Activated T-cell treated with anti-CD3 and anti-CD28 coated beads for 24 hours (primary cell): ENCODE results near the gene OPCML.

Experiments used
- DNase-seq: peaks from one replicate; pipeline ENCODE4 v3.0.0-alpha.2; 2020; ENCODE audit warnings: low read depth

Gene OPCML

DNA sequence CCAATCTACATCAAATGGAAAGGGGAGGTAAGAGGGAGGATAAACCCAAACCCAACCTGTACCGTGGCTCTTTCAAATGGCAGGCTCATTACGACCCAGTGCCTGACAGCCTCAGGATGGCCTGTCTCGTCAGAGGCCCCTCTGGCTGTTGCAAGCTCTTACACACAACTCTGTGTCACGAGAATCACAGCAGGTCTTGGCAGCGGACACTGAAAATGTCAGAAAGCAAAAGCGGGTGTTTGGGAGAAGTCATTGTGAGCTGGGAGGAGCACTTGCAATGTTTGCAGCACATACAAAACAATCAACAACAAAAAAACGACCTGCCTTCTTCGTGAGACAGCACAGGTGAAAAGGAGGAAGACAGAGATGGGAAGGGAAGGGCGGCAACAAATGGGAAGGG lies 248.1 kb downstream of the OPCML start:
- no peak for DNase-seq

DNA sequence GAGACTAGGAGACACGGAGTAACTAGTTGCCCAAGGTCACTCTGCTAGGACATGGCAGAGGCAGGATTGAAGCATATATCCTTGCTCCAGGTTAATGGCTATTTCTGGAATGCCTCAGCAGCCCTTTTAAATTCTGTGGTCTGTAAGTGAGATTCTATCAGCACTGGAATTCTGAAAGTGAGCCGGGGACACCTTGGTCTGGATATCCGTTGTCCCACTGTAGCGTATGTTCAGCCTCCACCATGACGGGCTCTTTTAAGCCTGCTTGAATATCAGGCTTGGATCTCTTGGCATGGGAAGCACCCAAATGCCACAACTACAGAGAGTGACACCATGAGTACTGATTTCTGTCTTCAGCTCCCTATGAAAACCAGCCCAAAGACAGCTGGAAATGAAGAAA lies 254.4 kb downstream of the OPCML start:
- no peak for DNase-seq

DNA sequence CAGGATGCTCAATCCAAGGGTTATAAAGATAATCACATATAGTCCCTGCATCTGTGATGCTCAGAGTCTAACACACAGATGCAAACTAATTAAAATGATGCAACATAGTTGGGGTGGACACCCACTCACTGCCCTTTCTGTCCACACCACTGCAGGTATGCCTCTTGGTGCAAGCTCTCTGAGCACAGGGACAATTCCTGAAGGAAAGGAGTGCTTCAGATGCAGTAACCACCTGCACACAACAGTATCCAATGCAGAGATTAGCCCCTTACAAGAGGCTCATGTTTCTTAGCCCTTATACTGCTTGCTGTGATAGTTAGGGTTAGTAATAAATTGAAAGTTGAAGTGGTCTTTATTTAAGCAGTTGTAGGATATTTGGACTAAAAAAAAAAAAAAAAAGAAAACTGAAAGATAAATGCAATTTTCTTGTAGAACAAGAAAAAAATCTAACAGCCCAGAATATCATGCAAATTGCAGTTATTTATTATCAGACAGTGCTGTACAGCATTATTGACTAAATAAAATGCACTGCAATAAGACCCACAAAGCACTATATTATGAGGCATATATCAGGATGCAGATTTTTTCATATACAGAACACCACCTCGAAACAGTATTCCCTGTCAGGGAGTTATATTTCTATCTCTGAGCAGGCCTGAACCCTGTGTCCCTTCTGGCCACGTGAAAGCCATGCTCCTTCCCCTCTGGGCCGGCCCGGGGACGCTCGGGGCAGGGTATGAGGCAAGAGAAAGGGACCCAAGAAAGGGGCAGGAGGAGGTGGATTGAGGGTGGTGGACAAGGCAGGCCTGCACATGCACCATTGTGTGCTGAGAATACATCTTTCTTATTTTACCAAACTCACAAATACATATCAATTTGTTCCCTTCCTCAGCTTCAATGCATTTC lies 260.2 kb downstream of the OPCML start:
- DNase-seq = no peak

DNA sequence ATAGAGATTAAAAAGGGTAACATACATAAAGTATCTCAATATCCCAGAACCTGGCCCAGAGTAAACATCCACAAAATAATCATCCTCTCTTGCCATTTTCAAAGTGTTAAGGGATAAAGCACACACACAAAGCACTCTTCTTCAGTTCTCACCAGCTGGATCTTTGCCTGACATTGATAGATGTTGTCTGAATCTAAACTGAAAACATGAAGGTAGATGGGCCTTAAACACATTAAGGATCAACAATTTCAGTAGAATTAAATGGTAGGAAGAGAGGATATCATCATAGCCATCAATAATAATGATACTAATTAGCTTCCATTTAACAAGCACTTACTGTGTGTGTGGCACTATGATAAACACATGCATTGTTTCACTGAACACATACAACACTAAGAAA lies 261.1 kb downstream of the OPCML start:
- no peak for DNase-seq

DNA sequence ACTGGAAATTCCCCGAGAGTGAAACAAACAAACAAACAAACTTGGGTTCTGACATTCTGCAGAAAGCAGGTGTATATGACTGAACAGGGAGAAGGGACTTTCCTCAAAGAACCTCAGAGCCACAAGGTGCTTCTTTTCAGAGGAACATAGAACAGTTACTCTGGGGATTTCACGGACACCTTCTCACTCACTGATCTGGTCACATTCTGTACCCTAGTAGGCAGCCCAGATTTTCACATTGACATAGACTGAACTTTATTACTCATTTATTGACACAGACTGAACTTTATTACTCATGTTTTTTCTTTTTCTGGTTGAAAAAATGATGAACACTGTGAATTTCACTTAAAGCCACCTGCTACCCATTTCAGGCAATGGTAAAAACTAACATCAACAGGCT lies 263.0 kb downstream of the OPCML start:
- DNase-seq = no peak

DNA sequence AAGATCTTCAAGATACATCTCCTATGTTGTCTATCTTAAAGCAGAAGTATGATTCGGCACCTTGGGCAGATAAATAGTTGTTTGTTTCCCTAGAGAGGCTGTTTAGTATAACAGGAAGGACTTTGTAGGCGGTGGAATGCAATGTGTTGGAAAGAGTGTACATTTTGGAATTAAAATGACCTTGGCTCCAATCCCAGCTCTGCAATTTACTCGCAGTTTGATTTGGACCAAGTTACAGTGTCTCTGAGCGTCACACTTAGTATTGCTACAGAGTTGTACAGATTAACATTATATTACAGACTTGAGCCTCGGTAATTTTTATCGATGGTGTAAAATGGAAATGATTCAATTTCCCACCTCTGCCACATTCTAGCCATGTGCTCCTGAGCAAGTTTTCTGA lies 265.3 kb downstream of the OPCML start:
- DNase-seq = no peak

DNA sequence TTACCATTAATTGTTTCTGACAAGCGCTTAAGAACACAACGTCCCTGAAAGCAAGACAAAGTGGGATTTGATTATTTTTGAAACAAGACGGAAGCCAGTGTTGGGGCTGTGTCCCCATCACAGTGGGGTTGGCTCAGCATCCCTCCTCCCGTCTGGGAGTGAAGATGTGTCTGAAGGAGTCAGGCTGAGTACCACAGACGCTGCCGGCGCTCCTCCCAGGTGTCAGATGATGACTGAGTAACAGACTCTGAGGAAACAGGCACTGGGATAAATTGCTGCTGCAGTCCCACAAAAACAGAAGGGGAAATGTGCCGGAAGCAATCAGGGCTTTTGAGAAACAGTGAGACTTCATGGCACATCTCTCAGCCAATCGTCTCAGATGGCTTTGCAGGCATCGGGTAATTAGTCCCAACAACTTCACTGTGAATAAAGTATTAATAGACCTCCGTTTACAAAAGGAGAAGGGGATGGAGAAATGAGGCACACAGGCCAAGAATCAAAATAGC lies 266.7 kb downstream of the OPCML start:
- DNase-seq = no peak

DNA sequence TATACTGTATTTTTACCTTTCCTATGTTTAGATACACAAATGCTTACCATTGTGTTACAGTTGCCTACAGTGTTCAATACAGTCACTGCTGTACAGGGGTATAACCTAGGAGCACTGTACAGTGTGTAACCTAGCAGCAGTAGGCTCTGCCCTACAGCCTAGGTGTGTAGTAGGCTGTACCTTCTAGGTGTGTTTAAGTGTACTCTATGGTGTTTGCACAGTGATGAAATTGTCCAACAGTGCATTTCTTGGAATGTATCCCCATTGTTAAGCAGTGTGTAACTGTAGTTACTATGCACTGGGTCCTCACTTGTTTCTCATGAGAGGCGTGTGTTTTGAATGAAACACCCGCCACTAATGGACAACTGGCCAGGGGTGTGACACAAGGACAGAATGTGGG lies 269.0 kb downstream of the OPCML start:
- no peak for DNase-seq

DNA sequence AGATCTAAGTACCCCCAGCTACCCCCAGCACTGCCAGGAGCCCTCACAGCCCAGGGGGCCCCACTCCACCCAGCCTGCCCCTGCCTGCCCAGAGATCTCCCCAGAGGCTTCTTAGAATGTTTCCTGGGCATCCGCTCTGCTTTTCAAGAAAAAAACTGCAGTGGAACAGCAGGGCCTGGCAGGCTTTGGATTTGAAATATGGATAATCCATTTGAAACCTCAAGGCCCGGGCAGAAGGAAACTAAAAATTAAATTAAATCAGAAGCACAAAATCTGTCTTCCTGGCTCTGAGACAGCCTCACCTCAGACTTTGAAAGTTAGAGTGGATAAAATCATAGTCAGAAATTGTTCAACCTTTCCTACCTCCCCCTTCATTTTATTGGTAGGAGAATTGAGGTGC lies 273.6 kb downstream of the OPCML start:
- DNase-seq = no peak

DNA sequence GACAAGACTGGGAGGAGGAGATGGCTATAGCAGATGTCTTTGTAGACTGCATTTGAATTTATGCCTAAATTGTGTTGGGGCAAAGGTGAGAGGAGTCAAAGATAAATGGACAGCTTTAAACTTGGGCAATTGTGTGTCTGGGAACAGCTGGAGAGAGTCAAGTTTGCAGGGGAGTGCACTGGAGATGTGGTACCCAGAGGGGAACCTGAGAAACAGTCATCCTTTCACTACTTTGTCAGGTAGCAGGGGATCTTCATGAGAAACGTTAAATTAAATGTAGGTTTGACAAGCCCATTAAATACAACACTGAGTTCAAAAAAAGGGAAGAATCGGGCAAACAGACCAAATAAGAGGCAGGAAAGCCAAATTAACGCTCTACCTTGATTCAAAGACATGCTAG lies 277.7 kb downstream of the OPCML start:
- DNase-seq = no peak

DNA sequence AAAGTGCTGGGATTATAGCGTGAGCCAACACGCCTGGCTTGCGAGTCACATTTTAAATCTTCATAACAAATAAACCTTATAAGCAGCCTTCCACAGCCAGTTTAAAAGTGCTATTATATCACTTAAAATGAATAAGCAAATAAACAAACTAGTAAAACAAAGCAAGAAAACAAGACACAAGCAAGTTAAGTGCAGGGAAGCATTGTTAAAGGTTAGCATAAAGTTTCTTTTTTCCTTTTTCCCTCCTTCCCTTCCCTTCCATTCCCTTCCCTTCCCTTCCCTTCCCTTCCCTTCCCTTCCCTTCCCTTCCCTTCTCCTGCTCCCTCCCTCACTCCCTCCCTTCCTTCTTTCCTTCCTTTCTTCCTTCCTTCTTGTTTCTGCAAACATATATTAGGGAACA lies 278.7 kb downstream of the OPCML start:
- DNase-seq = no peak

DNA sequence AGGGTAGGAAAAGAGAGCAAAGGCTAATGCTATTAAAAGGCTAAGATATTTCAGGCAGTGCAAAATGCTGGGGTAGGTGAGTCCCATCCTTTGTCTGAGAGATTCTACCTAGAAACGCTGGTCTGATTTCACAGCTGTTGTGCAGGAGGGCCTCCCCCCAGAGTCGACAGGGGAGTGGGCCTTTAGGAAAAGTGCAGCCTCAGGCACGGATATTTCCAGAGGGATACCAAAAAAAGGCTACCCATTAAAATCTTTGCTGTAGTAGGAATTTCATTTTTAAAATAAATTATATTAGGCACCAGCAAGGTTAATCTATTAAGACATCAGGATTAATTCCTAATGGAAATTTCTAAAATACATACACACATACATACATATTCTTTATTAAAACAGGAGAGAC lies 280.5 kb downstream of the OPCML start:
- DNase-seq = no peak

DNA sequence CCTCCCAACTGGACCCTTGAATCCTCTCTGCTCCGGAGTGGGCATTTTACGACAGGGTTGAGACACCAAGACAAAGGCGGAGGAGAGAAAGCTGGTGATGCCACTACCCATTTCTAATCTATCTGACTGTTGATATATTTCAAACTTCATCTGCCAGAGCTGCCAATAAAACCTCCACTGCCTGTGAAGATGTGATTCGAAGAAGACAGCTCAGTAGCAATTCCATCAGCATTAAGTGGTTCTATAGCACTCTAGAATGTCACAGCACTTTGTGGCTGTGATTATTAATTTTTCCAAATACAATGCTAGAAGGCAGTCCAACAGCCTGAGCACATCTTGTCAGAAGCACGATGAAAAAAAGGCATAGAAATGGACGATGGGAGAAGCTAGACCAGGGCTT lies 282.8 kb downstream of the OPCML start:
- no peak for DNase-seq

DNA sequence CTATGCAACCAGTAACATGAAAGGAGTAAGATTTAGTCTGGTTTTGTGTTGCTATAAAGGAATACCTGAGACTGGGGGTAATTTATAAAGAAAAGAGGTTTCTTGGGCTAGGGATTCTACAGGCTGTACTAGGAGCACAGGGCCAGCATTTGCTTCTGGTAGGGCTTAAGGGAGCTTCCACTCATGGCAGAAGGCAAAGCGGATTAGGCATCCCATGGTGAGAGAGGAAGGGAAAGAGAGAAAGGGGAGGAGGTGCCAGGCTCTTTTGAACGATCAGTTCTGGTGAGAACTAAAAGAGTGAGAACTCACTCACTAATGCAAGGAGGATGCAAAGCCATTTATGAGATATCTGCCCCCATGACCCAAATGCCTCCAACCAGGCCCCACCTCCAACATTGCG lies 283.2 kb downstream of the OPCML start:
- no peak for DNase-seq

DNA sequence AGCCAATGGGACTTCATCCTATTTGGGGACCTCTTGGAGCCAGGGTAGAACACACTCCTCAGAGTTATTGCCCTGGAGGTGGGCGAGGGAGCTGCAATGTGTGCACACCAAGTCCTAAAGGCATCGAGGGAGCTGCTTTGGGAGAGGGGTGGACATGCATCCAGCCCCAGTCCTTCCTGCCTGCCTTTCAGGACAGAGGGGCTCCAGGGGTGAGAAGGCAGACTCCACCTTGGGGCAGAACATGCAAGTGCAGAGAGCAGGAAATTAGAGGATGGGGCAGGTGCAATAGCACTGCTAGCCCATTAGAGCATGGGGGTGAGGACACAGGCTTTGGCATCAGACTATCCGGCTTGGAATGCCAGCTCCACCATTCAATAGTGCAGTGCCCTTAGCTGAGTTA lies 288.5 kb downstream of the OPCML start:
- no peak for DNase-seq

DNA sequence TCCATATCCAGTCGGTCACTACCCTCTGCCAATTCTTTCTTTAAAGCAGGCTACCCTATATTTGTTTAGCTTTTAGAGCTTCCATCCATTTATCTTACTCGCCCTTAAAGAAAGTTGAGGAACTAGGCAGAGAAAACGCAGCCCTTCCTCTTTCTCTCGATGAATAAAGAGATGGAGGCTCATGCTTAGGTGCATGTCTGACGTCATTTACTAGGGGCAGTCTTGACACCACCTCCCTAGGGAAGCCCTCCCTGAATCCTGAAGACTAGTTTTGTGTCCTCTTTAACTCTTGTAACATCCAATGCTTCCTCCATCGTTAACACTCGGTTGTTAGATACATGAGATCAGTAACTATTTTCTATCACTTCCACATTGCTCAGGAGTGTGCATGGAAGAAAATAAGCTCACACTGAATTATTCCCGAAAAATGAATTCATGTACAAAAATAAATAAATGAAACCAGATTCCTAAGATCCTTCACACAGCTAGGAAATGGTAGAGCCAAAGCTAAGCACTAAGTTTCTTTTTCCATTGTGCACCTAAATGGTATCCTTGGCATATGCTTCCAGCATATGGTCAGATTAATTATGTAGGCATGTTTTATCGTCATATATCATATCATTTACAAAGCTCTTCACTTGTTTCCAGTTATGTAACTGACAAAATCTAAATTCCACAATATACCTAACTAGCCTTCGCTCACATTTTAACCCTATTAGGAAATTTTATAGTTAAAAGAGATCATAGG lies 291.2 kb downstream of the OPCML start:
- DNase-seq = no peak

DNA sequence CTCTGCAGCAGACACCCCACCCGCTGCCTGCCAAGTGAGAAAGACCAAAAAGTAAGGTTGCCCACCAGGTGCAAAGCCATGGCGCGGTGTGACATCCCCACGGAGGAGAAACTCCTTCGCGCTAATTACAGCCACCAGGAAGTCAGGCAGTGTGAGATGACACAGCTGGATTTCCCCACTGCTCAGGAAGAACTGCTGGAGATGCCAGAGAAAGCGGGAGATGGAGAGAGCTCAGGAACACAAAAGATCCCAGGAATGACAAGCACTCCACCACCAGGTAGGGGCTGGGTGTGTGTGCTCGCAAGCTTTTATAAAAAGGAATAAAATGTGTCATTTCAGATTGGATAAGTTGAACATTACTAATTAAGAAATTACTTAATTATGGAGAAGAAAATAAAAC lies 292.7 kb downstream of the OPCML start:
- no peak for DNase-seq

DNA sequence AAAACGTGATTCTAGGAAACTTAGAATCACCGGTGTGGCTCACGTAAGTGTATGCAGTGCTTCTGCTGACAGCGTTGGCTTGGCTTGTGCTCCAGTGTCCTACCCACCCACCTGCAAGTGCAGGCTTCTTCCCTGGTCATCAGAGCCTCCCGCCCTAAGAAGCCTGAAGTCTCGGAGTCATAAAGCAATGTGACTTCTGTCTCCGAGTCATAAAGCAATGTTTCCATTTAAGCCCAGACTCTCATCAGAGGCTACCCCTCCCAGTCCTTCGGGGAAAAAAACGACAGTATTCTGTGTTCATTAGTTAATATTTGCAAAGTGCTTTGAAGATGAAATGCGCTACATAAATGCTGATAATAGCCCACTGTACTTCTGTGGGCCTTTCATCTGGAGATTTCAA lies 293.8 kb downstream of the OPCML start:
- no peak for DNase-seq

DNA sequence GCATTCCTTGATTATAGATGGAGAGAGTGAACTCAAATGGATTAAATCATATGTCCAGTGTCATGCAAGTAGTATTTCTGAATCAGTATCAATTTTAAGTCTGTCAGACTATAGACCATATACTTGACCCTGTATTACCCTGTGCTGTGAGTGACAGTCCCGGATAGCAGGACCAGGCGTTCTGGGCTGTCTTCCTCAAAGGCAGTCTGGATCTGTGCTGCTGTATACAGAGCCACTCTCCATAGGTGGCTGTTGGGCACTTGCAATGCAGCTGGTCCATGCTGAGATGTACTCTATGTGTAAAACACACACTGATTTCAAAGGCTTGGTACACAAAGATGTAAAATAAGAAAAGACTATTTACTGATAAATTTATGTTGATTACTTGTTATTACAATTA lies 294.3 kb downstream of the OPCML start:
- DNase-seq = no peak

DNA sequence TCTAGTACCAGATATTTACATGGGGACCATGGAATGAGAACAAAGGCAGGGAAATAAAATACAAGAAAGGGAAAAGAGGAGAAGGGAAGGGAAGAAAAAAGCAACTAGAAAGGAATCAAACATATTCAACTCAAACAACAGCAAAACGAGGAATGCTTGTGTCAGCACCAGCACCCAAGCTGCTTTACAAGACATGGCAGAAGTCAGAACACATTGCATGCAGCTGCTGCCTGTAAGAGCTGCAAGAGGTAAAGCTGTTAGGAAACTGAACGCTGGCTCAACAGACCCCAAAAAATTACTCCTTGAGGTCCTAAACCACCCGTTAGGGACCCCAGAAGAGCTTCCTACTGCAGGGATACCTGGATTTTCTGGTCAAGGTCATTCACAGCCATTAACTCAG lies 296.9 kb downstream of the OPCML start:
- DNase-seq = no peak

DNA sequence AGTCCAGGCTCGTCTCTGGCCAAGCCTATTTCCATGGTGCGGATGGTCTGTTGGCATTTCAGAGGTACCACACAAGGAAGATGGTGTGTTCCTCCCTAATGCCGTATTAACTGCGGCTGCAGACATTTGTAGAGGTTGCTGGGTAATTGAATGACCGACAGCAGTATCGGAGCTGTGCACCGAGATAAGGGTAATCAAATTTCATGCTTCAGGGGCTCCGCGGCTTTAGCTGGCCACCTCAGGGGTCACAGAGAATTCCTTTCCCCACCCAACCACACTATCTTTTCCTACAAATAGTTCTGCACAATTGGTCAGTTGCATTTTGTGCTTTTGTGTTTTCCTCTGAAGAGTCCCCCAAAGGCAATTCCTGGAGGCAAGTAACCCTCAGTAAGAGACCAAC lies 297.4 kb downstream of the OPCML start:
- no peak for DNase-seq

DNA sequence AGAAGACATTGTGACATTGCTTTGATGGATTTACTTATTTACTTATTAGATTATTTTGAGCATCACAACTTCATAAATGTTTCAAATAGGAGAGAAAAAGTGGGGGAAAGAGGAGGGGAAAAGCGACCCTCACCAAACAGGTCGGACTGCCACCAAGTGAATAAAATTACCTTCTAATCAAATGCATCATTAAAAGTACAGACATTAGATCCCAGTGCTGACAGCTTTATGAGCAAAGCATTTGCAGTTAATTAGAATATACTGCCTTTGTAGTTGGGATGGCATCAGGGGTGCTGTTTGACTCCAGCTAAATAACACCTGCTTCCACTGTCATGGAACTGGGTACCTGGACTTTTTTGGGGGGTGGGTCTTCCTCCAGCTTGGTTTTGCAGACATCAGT lies 299.6 kb downstream of the OPCML start:
- DNase-seq = no peak

DNA sequence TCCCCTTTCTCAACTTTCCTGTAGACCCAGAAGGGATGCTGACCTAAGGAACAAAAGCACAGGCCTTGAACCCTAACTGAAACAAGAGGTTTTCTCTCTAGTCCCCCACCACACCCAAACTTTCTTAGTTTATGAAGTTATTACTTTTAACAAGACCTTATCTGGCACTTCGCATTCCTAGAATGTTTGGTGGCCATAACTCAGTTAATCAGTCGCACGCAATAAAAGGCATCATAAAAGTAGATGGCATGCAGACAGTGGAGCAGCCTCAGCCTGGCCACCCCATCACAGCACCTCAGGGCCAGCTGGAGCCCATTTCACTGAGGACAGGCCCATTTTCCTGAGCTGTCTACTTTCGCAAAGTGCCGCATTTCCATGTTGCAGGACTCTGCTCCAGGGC lies 301.9 kb downstream of the OPCML start:
- no peak for DNase-seq
